Keratinocyte (primary cell): ENCODE data around the gene CAST. TPM values are rescaled to one million over a fixed set of nuclear protein-coding genes. Genes with fewer than 3 reads are reported as not detected.

ENCODE experiments used
- DNase-seq: peaks from one replicate; pipeline ENCODE4 v3.0.0-alpha.2; 2011; ENCODE audit warnings: low read depth, missing footprints, low spot score
- FAIRE-seq: peaks from 2 replicates; lab custom pipeline; 2011; peaks lifted over from hg19 to GRCh38; lab: Jason Lieb, UNC
- H2AFZ ChIP-seq: 2 replicates; pipeline ENCODE4 v1.6.0; 2012; ENCODE audit warnings: low read length, control low read depth, inconsistent platforms; ENCODE audit not compliant: control insufficient read depth
- H3K27ac ChIP-seq: 2 replicates; pipeline ENCODE4 v1.5.1; 2011; ENCODE audit warnings: low read length; ENCODE audit not compliant: control insufficient read depth, insufficient read depth
- H3K27me3 ChIP-seq: 3 replicates; pipeline ENCODE4 v1.6.0; 2011; ENCODE audit warnings: low read length; ENCODE audit not compliant: control insufficient read depth, insufficient read depth; ENCODE audit errors: extremely low read depth
- H3K36me3 ChIP-seq, 2 experiments: 2 replicates in 1 of 2; 3 replicates in 1 of 2; pipeline ENCODE4 v1.5.1; 2011; ENCODE audit warnings: low read length in 2 of 2, mild to moderate bottlenecking in 1 of 2; ENCODE audit not compliant: control insufficient read depth in 2 of 2, insufficient read depth in 2 of 2; ENCODE audit errors: extremely low read depth in 1 of 2
- H3K4me1 ChIP-seq: 3 replicates; pipeline ENCODE4 v1.5.1; 2011; ENCODE audit warnings: low read length; ENCODE audit not compliant: control insufficient read depth, insufficient read depth; ENCODE audit errors: extremely low read depth
- H3K4me2 ChIP-seq: 3 replicates; pipeline ENCODE4 v1.6.0; 2011; ENCODE audit warnings: low read depth, low read length; ENCODE audit not compliant: control insufficient read depth, insufficient read depth; ENCODE audit errors: extremely low read depth
- H3K4me3 ChIP-seq, 3 experiments: fragments of 200-600 bp in 1 of 3; sonication (generic) in 1 of 3; 2 replicates in 2 of 3; 3 replicates in 1 of 3; pipeline ENCODE4 v1.5.1; 2011 to 2016; ENCODE audit warnings: low read length in 3 of 3, mild to moderate bottlenecking in 3 of 3, control low read depth in 2 of 3, inconsistent platforms in 1 of 3, low read depth in 1 of 3, mixed read lengths in 1 of 3, mixed run types in 1 of 3, moderate library complexity in 1 of 3; ENCODE audit not compliant: control insufficient read depth in 2 of 3, insufficient read depth in 2 of 3; ENCODE audit errors: extremely low read depth in 1 of 3
- H3K79me2 ChIP-seq: 2 replicates; pipeline ENCODE4 v1.6.0; 2012; ENCODE audit warnings: low read length; ENCODE audit not compliant: control insufficient read depth, insufficient read depth
- H3K9ac ChIP-seq: 3 replicates; pipeline ENCODE4 v1.6.0; 2011; ENCODE audit warnings: low read length; ENCODE audit not compliant: control insufficient read depth, insufficient read depth; ENCODE audit errors: extremely low read depth
- H3K9me1 ChIP-seq: 3 replicates; pipeline ENCODE4 v1.6.0; 2011; ENCODE audit warnings: low read length; ENCODE audit not compliant: control insufficient read depth, insufficient read depth; ENCODE audit errors: extremely low read depth
- H3K9me3 ChIP-seq: 2 replicates; pipeline ENCODE4 v1.5.1; 2012; ENCODE audit warnings: low read depth, low read length; ENCODE audit not compliant: control insufficient read depth
- H4K20me1 ChIP-seq: 3 replicates; pipeline ENCODE4 v1.6.0; 2011; ENCODE audit warnings: low read length; ENCODE audit not compliant: control insufficient read depth, insufficient read depth; ENCODE audit errors: extremely low read depth
- CTCF ChIP-seq, 3 experiments: IDR thresholded peaks in 1 of 3; conservative IDR thresholded peaks in 1 of 3; optimal IDR thresholded peaks in 1 of 3; 2 replicates in 2 of 3; 3 replicates in 1 of 3; pipeline versions ENCODE3 to v1.5.1; 2011; ENCODE audit warnings: low read length in 3 of 3, mild to moderate bottlenecking in 3 of 3, moderate library complexity in 2 of 3, control low read depth in 1 of 3, inconsistent platforms in 1 of 3; ENCODE audit not compliant: insufficient read depth in 2 of 3; ENCODE audit errors: extremely low read depth in 1 of 3
- EZH2 ChIP-seq: IDR thresholded peaks from one replicate; pipeline ENCODE4 v1.6.1; 2012; ENCODE audit warnings: inconsistent platforms, mild to moderate bottlenecking, low read length, moderate library complexity
- dilution Hi-C: fragments of 300-500 bp; cut with MboI; formaldehyde crosslinking; loops from one replicate; pipeline ENCODE4 v1.7.0; 2020; ENCODE audit warnings: low sequenced_read_pairs; ENCODE audit not compliant: extremely low pct_ligation_motif_present
- polyA plus RNA-seq, 5 experiments: library from polyadenylated mRNA; depleted of rRNA in 3 of 5; stranded (reverse) in 3 of 5; stranded (forward) in 1 of 5; unstranded in 1 of 5; fragments of >200 nt; gene quantifications; 1 replicate in 1 of 5; 2 replicates in 3 of 5; 3 replicates in 1 of 5; pipeline versions ENCODE4 v1.2.1 to v1.2.3, GENCODE V29; 2011 to 2012; ENCODE audit warnings: missing spikeins in 2 of 5, low read depth in 1 of 5, low replicate concordance in 1 of 5

CAST gene
- polyA plus RNA-seq, 1 donor (not counting 4 experiments of a cell fraction or from before 2014, with no cell fraction given): 238 TPM

GRCh38 chr5:96763026-96763425 is 100.8 kb downstream of the CAST start:
- TF ChIP-seq EZH2 (no peak), CTCF (optimal IDR thresholded peaks at IDR 0.05 in 1 of 3, IDR thresholded peaks at IDR 0.05 in 1 of 3, conservative IDR thresholded peaks at IDR 0.05 in 1 of 3; ENCODE audit: extremely low read depth in 1 of 3, insufficient read depth in 2 of 3, low read length in 3 of 3) (no peak)
- Histone ChIP-seq H3K79me2 (no peaks in the 10 kb centered on the region), H3K4me3 (no peak overlapping the region), H4K20me1 (no peaks in the 10 kb centered on the region), H3K4me2 (no peak overlapping the region), H3K9ac (no peak overlapping the region), H3K36me3 (peaks cover 32 to 38% of the 10 kb centered on the region in 2 experiments), H3K27ac (no peak overlapping the region), H3K4me1 (no peaks in the 10 kb centered on the region), H2AFZ (no peak overlapping the region), H3K9me3 (no peaks in the 10 kb centered on the region), H3K9me1 (no peaks in the 10 kb centered on the region), H3K27me3 (no peaks in the 10 kb centered on the region)
- dilution Hi-C loops: no loop called here
- FAIRE-seq: no peak
- DNase-seq: no peak

DNA sequence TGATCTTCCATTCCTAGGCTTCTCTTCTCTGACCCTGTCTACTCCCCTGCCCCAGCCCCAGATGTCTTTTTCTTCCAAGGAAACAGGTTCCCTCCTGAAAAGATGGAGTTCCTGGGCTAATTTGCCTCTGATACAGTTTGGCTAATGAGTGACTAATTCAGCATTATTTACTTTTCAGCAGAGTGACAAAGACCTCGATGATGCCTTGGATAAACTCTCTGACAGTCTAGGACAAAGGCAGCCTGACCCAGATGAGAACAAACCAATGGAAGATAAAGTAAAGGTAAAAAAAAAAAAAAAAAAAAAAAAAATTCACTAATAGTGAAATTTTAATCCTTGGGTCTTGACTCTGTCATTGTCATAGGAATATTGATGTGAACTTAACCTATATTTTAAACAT is 102.9 kb downstream of the CAST start:
- FAIRE-seq (no peak), DNase-seq (no peak)
- no peaks in the 10 kb centered on the region for H3K9me3 ChIP-seq
- no peak overlapping the region for H3K4me3 ChIP-seq
- no peak overlapping the region for H3K9ac ChIP-seq
- no peaks in the 10 kb centered on the region for H3K4me1 ChIP-seq
- dilution Hi-C loops: no loop called here
- TF ChIP-seq EZH2: no peak
- no peak for TF ChIP-seq CTCF (optimal IDR thresholded peaks at IDR 0.05 in 1 of 3, IDR thresholded peaks at IDR 0.05 in 1 of 3, conservative IDR thresholded peaks at IDR 0.05 in 1 of 3; ENCODE audit: extremely low read depth in 1 of 3, insufficient read depth in 2 of 3, low read length in 3 of 3)
- H2AFZ ChIP-seq: no peak overlapping the region
- no peak overlapping the region for H3K4me2 ChIP-seq
- H3K36me3 ChIP-seq: peaks cover 37 to 48% of the 10 kb centered on the region in 2 experiments
- no peaks in the 10 kb centered on the region for H3K9me1 ChIP-seq
- no peaks in the 10 kb centered on the region for H3K79me2 ChIP-seq
- H3K27me3 ChIP-seq: no peaks in the 10 kb centered on the region
- H3K27ac ChIP-seq: no peak overlapping the region
- H4K20me1 ChIP-seq: no peaks in the 10 kb centered on the region
